ENCODE data around the gene CLPSL2.

Gene CLPSL2

DNA sequence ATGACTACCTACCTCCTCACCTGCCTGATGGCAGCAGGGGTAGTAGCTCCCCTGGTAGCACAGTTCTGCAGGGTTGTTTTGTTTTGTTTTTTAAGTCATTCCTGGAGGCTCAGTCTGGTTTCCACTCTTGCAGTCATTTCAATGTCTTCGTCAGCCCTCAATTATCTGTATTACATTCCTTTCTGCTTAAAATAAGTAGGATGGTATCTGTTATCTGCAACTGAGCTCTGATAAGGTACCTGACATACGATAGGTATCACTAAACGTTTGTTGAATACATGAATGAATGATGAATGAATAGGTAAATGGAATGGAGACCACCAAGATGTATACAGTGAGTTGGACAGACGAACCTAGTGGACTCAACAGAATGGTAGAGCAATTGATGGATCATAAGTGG, 7.2 kb upstream of the CLPSL2 start:
- TF ChIP-seq, protein P1, sequence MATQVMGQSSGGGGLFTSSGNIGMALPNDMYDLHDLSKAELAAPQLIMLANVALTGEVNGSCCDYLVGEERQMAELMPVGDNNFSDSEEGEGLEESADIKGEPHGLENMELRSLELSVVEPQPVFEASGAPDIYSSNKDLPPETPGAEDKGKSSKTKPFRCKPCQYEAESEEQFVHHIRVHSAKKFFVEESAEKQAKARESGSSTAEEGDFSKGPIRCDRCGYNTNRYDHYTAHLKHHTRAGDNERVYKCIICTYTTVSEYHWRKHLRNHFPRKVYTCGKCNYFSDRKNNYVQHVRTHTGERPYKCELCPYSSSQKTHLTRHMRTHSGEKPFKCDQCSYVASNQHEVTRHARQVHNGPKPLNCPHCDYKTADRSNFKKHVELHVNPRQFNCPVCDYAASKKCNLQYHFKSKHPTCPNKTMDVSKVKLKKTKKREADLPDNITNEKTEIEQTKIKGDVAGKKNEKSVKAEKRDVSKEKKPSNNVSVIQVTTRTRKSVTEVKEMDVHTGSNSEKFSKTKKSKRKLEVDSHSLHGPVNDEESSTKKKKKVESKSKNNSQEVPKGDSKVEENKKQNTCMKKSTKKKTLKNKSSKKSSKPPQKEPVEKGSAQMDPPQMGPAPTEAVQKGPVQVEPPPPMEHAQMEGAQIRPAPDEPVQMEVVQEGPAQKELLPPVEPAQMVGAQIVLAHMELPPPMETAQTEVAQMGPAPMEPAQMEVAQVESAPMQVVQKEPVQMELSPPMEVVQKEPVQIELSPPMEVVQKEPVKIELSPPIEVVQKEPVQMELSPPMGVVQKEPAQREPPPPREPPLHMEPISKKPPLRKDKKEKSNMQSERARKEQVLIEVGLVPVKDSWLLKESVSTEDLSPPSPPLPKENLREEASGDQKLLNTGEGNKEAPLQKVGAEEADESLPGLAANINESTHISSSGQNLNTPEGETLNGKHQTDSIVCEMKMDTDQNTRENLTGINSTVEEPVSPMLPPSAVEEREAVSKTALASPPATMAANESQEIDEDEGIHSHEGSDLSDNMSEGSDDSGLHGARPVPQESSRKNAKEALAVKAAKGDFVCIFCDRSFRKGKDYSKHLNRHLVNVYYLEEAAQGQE (IDR thresholded peaks at IDR 0.05; ENCODE audit: insufficient read depth in 1 of 2, low read depth in 2 of 2, low read length in 2 of 2): no peak
- TF ChIP-seq SIN3A (IDR thresholded peaks at IDR 0.05; ENCODE audit: borderline replicate concordance, insufficient read depth, low read length) (no peak), TAF1 (IDR thresholded peaks at IDR 0.05; ENCODE audit: borderline replicate concordance, insufficient read depth, low read length) (no peak), POLR2AphosphoS5 (IDR thresholded peaks at IDR 0.05; ENCODE audit: low read depth, low read length) (no peak), FOXP2 (optimal IDR thresholded peaks at IDR 0.05; ENCODE audit: borderline replicate concordance, extremely low read depth, extremely low read length, insufficient read depth) (no peak)

DNA sequence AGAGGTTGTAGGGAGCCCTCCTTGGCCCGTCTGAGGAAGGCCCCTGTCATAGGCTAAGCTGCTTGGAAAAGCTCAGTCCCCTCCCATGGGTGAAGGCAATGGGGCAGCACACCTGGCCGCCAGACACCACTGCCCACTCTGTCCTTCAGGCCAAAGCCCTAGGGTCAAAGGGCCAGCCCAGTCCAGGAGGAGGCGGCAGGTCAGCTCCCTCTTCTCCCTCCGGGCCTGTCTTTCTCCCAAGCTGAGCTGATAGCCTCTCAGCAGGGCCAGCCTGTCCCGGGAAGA, 5.1 kb upstream of the CLPSL2 start:
- no peak for TF ChIP-seq FOXP2 (optimal IDR thresholded peaks at IDR 0.05; ENCODE audit: borderline replicate concordance, extremely low read depth, extremely low read length, insufficient read depth)
- TF ChIP-seq, protein P1 (IDR thresholded peaks at IDR 0.05; ENCODE audit: insufficient read depth in 1 of 2, low read depth in 2 of 2, low read length in 2 of 2): no peak
- no peak for TF ChIP-seq TAF1 (IDR thresholded peaks at IDR 0.05; ENCODE audit: borderline replicate concordance, insufficient read depth, low read length)
- TF ChIP-seq POLR2AphosphoS5 (IDR thresholded peaks at IDR 0.05; ENCODE audit: low read depth, low read length): no peak
- TF ChIP-seq SIN3A (IDR thresholded peaks at IDR 0.05; ENCODE audit: borderline replicate concordance, insufficient read depth, low read length): no peak

DNA sequence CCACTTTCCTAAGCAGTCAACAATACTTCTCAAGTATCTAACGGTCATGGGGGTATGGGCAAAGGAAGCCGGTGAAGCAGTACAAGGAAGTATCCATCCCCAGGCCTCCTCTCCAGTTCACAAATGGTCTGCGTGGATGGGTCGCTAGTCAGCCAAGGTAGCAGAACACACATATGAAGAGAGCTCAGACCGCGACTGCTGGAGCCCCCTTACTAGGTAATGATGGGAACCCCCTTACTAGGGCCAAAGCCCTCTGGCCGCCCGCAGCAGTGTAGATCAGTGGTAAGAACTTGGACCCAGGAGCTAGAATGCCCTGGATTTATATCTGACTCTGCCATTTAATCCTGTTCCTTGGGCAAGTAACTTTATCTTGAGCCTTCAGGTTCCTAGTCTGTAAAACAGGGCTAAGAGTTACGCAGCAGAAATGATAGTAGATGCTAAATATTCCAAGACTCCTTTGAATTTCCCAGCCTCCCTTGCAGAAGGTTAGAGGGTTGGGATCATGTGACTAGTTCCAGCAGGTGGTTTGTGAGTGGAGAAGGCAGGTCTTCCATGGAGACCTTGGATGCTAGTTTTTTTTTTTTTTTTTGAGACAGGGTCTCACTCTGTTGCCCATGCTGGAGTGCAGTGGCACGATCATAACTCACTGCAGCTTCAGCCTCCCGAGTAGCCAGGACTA, 2.1 kb upstream of the CLPSL2 start:
- TF ChIP-seq TAF1 (IDR thresholded peaks at IDR 0.05; ENCODE audit: borderline replicate concordance, insufficient read depth, low read length) (no peak), FOXP2 (optimal IDR thresholded peaks at IDR 0.05; ENCODE audit: borderline replicate concordance, extremely low read depth, extremely low read length, insufficient read depth) (no peak), SIN3A (IDR thresholded peaks at IDR 0.05; ENCODE audit: borderline replicate concordance, insufficient read depth, low read length) (no peak), POLR2AphosphoS5 (IDR thresholded peaks at IDR 0.05; ENCODE audit: low read depth, low read length) (no peak)
- TF ChIP-seq, protein P1 (IDR thresholded peaks at IDR 0.05; ENCODE audit: insufficient read depth in 1 of 2, low read depth in 2 of 2, low read length in 2 of 2): no peak

DNA sequence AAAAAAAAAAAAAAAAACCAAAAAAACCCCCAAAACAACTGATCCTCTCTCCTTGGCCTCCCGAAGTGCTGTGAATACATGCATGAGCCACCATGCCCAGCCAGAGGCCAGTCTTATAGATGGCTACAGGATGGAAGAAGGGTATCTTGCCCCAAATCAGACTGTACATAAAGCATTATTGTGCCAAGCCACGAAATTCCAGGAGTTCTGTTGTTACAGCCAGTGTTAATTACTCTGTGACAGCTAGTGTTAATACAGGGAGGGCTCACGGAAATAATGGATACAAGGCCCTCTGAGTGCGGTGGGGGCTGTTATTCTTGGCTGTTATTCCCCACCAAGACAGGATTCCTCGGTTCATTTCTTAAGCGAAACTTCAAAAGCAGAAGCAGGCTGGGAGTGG, 1.4 kb upstream of the CLPSL2 start:
- TF ChIP-seq POLR2AphosphoS5 (IDR thresholded peaks at IDR 0.05; ENCODE audit: low read depth, low read length): no peak
- TF ChIP-seq FOXP2 (optimal IDR thresholded peaks at IDR 0.05; ENCODE audit: borderline replicate concordance, extremely low read depth, extremely low read length, insufficient read depth): no peak
- TF ChIP-seq TAF1 (IDR thresholded peaks at IDR 0.05; ENCODE audit: borderline replicate concordance, insufficient read depth, low read length): no peak
- no peak for TF ChIP-seq SIN3A (IDR thresholded peaks at IDR 0.05; ENCODE audit: borderline replicate concordance, insufficient read depth, low read length)
- TF ChIP-seq, protein P1 (IDR thresholded peaks at IDR 0.05; ENCODE audit: insufficient read depth in 1 of 2, low read depth in 2 of 2, low read length in 2 of 2): no peak
